HG03175 (cell line): ENCODE data around the gene C12orf75.
A peak's percentile ranks its signal among the peaks of the same experiment; 100 is the strongest.
"Not testable (repeated sequence)": the region's sequence is repeated elsewhere in the genome, so short reads cannot be mapped to it uniquely, and the experiment has no call there.

Experiments
- ATAC-seq: cut with Tn5 transposase; IDR thresholded peaks from one replicate; pipeline ENCODE4 v1.9.1; 2021; ENCODE audit warnings: mild to moderate bottlenecking, moderate library complexity; ENCODE audit not compliant: unreplicated experiment

C12orf75 gene

GRCh38 chr12:105309384-105309783 lies 21.1 kb upstream of the C12orf75 start:
- not testable (repeated sequence) for ATAC-seq

GRCh38 chr12:105310476-105311085 lies 19.9 kb upstream of the C12orf75 start:
- not testable (repeated sequence) for ATAC-seq

- not testable (repeated sequence) for ATAC-seq
Observed at GRCh38 chr12:105311936-105312335, 18.6 kb upstream of the C12orf75 start.

- ATAC-seq = not testable (repeated sequence)
Observed at GRCh38 chr12:105313755-105314154, 16.7 kb upstream of the C12orf75 start.

GRCh38 chr12:105315130-105315529 lies 15.4 kb upstream of the C12orf75 start:
- no peak for ATAC-seq

- ATAC-seq = no peak
Observed at GRCh38 chr12:105315726-105316125, 14.8 kb upstream of the C12orf75 start.

GRCh38 chr12:105316931-105317852 lies 13.3 kb upstream of the C12orf75 start:
- ATAC-seq = no peak

- ATAC-seq = no peak
Observed at GRCh38 chr12:105317942-105318621, 12.4 kb upstream of the C12orf75 start.

GRCh38 chr12:105318651-105319483 lies 11.6 kb upstream of the C12orf75 start:
- ATAC-seq = no peak

GRCh38 chr12:105319691-105320209 lies 10.7 kb upstream of the C12orf75 start:
- no peak for ATAC-seq

- no peak for ATAC-seq
Observed at GRCh38 chr12:105321125-105321524, 9.4 kb upstream of the C12orf75 start.

- ATAC-seq = no peak
Observed at GRCh38 chr12:105322070-105322469, 8.4 kb upstream of the C12orf75 start.

- ATAC-seq = no peak
Observed at GRCh38 chr12:105324704-105325103, 5.8 kb upstream of the C12orf75 start.

- ATAC-seq = no peak
Observed at GRCh38 chr12:105325117-105325516, 5.4 kb upstream of the C12orf75 start.

- peak; percentile 11 for ATAC-seq
Observed at GRCh38 chr12:105329926-105330282, 587 bp upstream of the C12orf75 start.

GRCh38 chr12:105330931-105331804 lies 677 bp downstream of the C12orf75 start:
- ATAC-seq = no peak

- no peak for ATAC-seq
Observed at GRCh38 chr12:105331805-105332251, 1.3 kb downstream of the C12orf75 start.

GRCh38 chr12:105332286-105332685 lies 1.8 kb downstream of the C12orf75 start:
- ATAC-seq = not testable (repeated sequence)

GRCh38 chr12:105332925-105333324 lies 2.4 kb downstream of the C12orf75 start:
- no peak for ATAC-seq
